Suprapubic skin (tissue), 4 donors: Measurements from ENCODE around the gene RBM19. TPM values are rescaled to one million over a fixed set of nuclear protein-coding genes. Genes with fewer than 3 reads are reported as not detected.

Experiments used
- DNase-seq, 2 donors: peaks; one replicate each; pipeline ENCODE4 v3.0.0-alpha.2; 2019; ENCODE audit warnings: low spot score in 2 of 2
- H3K27ac ChIP-seq: fragments of 200-600 bp; sonication (generic); one replicate; pipeline ENCODE4 v1.5.1; 2019
- H3K27me3 ChIP-seq: fragments of 200-600 bp; sonication (generic); one replicate; pipeline ENCODE4 v1.5.1; 2019
- H3K36me3 ChIP-seq: fragments of 200-600 bp; sonication (generic); one replicate; pipeline ENCODE4 v1.5.1; 2019
- H3K4me1 ChIP-seq: fragments of 200-600 bp; sonication (generic); one replicate; pipeline ENCODE4 v1.5.1; 2019
- H3K4me3 ChIP-seq: fragments of 200-600 bp; sonication (generic); one replicate; pipeline ENCODE4 v1.5.1; 2019; ENCODE audit warnings: mild to moderate bottlenecking
- H3K9me3 ChIP-seq: fragments of 200-600 bp; sonication (generic); one replicate; pipeline ENCODE4 v1.5.1; 2019
- EP300 ChIP-seq: sonication (generic); formaldehyde crosslinking; IDR thresholded peaks from one replicate; pipeline ENCODE4 v1.6.1; 2017; ENCODE audit warnings: antibody characterized with exemption
- POLR2A ChIP-seq, 2 donors: fragments of 450-650 bp; IDR thresholded peaks; one replicate each; pipeline ENCODE4 v1.6.1; 2017; ENCODE audit warnings: antibody characterized with exemption in 2 of 2, mild to moderate bottlenecking in 2 of 2, moderate library complexity in 2 of 2
- POLR2AphosphoS5 ChIP-seq, 3 donors: sonication (generic); formaldehyde crosslinking; IDR thresholded peaks; one replicate each; pipeline ENCODE4 v1.6.1; 2017; ENCODE audit warnings: antibody characterized with exemption in 3 of 3
- WGBS: methylation state at CpG from one replicate; pipeline ENCODE4 v1.1.5; 2018; 5-methylcytosine and 5-hydroxymethylcytosine counted together
- total RNA-seq, 4 donors: library from RNA; depleted of rRNA; stranded (reverse); fragments of >200 nt; gene quantifications; one replicate each; pipeline ENCODE4 v1.1.0, GENCODE V29; 2016
- TF ChIP-seq, protein P1 (sequence below), 2 donors: fragments of 200-600 bp in 1 of 2; fragments of 450-650 bp in 1 of 2; sonication (generic) in 1 of 2; IDR thresholded peaks; one replicate each; pipeline ENCODE4 v1.5.1; 2016 to 2019; ENCODE audit warnings: antibody characterized with exemption in 2 of 2, mild to moderate bottlenecking in 1 of 2, moderate library complexity in 1 of 2

RBM19 gene
- total RNA-seq, 4 donors from 2014 or later, result 26.8 to 51.4 (median 28.2) TPM

GRCh38 chr12:113861708-113862312, 104.3 kb downstream of the RBM19 start:
- WGBS, result 91% methylated on average over 9 of the region's 9 CpGs
- no peaks in the 10 kb centered on the region for H3K27me3 ChIP-seq
- no peak for DNase-seq
- peaks cover 27% of the 10 kb centered on the region for H3K36me3 ChIP-seq
- no peak overlapping the region for H3K27ac ChIP-seq
- H3K4me3 ChIP-seq, result no peak overlapping the region
- peaks cover 10% of the 10 kb centered on the region for H3K4me1 ChIP-seq
- no peaks in the 10 kb centered on the region for H3K9me3 ChIP-seq
- TF ChIP-seq POLR2A (IDR thresholded peaks at IDR 0.05) (no peak), POLR2AphosphoS5 (IDR thresholded peaks at IDR 0.05) (no peak), EP300 (no peak)
- TF ChIP-seq, protein P1, sequence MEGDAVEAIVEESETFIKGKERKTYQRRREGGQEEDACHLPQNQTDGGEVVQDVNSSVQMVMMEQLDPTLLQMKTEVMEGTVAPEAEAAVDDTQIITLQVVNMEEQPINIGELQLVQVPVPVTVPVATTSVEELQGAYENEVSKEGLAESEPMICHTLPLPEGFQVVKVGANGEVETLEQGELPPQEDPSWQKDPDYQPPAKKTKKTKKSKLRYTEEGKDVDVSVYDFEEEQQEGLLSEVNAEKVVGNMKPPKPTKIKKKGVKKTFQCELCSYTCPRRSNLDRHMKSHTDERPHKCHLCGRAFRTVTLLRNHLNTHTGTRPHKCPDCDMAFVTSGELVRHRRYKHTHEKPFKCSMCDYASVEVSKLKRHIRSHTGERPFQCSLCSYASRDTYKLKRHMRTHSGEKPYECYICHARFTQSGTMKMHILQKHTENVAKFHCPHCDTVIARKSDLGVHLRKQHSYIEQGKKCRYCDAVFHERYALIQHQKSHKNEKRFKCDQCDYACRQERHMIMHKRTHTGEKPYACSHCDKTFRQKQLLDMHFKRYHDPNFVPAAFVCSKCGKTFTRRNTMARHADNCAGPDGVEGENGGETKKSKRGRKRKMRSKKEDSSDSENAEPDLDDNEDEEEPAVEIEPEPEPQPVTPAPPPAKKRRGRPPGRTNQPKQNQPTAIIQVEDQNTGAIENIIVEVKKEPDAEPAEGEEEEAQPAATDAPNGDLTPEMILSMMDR (IDR thresholded peaks at IDR 0.05), result no peak

GRCh38 chr12:113860950-113861349, 105.2 kb downstream of the RBM19 start:
- no peaks in the 10 kb centered on the region for H3K27me3 ChIP-seq
- peaks cover 36% of the 10 kb centered on the region for H3K36me3 ChIP-seq
- TF ChIP-seq, protein P1 (IDR thresholded peaks at IDR 0.05), result no peak
- TF ChIP-seq POLR2A (IDR thresholded peaks at IDR 0.05) (no peak), POLR2AphosphoS5 (IDR thresholded peaks at IDR 0.05) (no peak), EP300 (no peak)
- no peak overlapping the region for H3K27ac ChIP-seq
- DNase-seq, result no peak
- H3K4me1 ChIP-seq, result peaks cover 10% of the 10 kb centered on the region
- WGBS, result 91% methylated on average over 6 of the region's 7 CpGs
- H3K4me3 ChIP-seq, result no peak overlapping the region
- H3K9me3 ChIP-seq, result no peaks in the 10 kb centered on the region

DNA sequence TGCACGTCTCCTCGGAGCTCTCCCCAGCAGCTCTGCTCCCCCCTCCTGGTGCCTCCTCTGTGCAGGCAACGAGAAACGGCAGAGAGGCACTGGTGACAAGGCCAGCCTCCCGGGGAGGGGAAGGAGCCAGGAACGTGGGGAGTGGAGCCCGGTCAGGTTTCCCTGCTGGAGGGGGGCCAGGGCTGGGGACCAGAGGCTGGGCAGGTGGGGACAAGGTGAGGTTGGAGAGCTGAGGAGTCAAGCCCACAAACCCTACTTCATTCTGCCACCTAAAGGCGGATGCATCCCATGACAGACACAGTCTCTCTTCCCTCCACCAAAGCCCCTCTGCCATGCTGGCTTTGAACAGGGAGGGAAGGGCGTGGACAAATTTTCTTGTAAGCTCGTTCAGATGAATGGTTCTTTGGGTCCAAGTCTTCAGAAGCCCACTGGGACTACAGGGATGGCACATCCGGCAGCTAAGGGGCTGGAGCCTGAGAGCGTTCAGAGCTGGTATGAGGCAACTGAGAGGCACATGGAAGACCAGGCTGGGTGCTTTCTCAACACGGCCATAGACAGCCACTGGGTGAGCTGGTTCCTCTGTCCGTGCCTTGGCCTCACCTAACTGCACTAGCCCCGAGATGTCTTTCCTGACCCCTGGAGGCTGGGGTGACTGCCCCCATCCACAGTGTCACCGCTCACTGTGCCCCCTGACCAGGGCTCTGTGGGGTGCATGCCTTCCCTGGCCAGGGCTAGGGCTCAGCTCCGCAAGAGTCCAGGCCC, 105.9 kb downstream of the RBM19 start:
- 77% methylated on average over 14 of the region's 17 CpGs for WGBS
- no peak for DNase-seq
- TF ChIP-seq EP300 (no peak), POLR2AphosphoS5 (IDR thresholded peaks at IDR 0.05) (no peak)
- H3K4me3 ChIP-seq, result no peak overlapping the region
- no peaks in the 10 kb centered on the region for H3K27me3 ChIP-seq
- no peaks in the 10 kb centered on the region for H3K9me3 ChIP-seq
- H3K4me1 ChIP-seq, result peaks cover 10% of the 10 kb centered on the region
- H3K27ac ChIP-seq, result no peak overlapping the region
- peaks cover 38% of the 10 kb centered on the region for H3K36me3 ChIP-seq

DNA sequence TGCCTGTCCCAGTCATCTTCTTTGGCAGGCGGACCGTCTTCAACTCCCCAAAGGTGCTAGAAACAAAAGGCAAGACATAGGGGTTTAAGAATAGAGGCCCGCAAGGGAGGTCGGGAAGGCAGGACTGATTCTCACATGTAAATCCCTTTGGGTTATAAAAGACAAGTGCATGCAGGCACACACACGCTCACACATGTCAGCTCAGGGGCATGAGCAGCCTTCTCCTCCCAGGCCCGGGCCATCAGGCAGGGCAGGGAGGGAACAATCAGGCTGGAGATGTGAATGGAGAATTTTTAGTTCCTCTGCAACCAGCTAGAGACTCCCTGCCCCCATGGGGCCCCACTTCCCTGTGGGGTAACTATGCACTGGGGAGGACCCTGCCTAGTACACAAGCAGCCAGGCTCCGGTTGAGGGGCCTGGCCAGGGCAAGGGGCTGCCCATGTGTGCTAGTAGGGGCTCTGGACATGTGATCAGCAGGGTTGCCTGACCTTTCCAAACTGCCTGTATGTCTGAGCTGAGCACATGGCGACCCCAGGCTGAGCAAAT, 107.2 kb downstream of the RBM19 start:
- 76% methylated on average over 8 of the region's 8 CpGs for WGBS
- DNase-seq, result no peak
- Histone ChIP-seq H3K4me3 (no peak overlapping the region), H3K27me3 (no peaks in the 10 kb centered on the region), H3K27ac (no peak overlapping the region), H3K4me1 (peaks cover 10% of the 10 kb centered on the region), H3K9me3 (no peaks in the 10 kb centered on the region), H3K36me3 (peaks cover 38% of the 10 kb centered on the region)
- TF ChIP-seq POLR2AphosphoS5 (IDR thresholded peaks at IDR 0.05) (no peak), EP300 (no peak)

GRCh38 chr12:113857371-113857770, 108.8 kb downstream of the RBM19 start:
- no peaks in the 10 kb centered on the region for H3K9me3 ChIP-seq
- peaks cover 10% of the 10 kb centered on the region for H3K4me1 ChIP-seq
- no peak overlapping the region for H3K4me3 ChIP-seq
- H3K27ac ChIP-seq, result no peak overlapping the region
- DNase-seq, result no peak
- no peak for TF ChIP-seq EP300
- TF ChIP-seq, protein P1 (IDR thresholded peaks at IDR 0.05), result no peak
- TF ChIP-seq POLR2AphosphoS5 (IDR thresholded peaks at IDR 0.05), result no peak
- TF ChIP-seq POLR2A (IDR thresholded peaks at IDR 0.05), result no peak
- peaks cover 41% of the 10 kb centered on the region for H3K36me3 ChIP-seq
- no peaks in the 10 kb centered on the region for H3K27me3 ChIP-seq
- 96% methylated on average over 11 of the region's 12 CpGs for WGBS

GRCh38 chr12:113855998-113856397, 110.1 kb downstream of the RBM19 start:
- H3K4me1 ChIP-seq, result peaks cover 10% of the 10 kb centered on the region
- TF ChIP-seq EP300 (no peak), POLR2A (IDR thresholded peaks at IDR 0.05) (no peak), POLR2AphosphoS5 (IDR thresholded peaks at IDR 0.05) (no peak)
- TF ChIP-seq, protein P1 (IDR thresholded peaks at IDR 0.05), result no peak
- no peak overlapping the region for H3K4me3 ChIP-seq
- no peaks in the 10 kb centered on the region for H3K9me3 ChIP-seq
- peaks cover 40% of the 10 kb centered on the region for H3K36me3 ChIP-seq
- H3K27me3 ChIP-seq, result no peaks in the 10 kb centered on the region
- 80% methylated on average over 6 of the region's 7 CpGs for WGBS
- no peak overlapping the region for H3K27ac ChIP-seq
- DNase-seq, result no peak
